ENCODE data around the gene TTC6.

TTC6 gene

DNA sequence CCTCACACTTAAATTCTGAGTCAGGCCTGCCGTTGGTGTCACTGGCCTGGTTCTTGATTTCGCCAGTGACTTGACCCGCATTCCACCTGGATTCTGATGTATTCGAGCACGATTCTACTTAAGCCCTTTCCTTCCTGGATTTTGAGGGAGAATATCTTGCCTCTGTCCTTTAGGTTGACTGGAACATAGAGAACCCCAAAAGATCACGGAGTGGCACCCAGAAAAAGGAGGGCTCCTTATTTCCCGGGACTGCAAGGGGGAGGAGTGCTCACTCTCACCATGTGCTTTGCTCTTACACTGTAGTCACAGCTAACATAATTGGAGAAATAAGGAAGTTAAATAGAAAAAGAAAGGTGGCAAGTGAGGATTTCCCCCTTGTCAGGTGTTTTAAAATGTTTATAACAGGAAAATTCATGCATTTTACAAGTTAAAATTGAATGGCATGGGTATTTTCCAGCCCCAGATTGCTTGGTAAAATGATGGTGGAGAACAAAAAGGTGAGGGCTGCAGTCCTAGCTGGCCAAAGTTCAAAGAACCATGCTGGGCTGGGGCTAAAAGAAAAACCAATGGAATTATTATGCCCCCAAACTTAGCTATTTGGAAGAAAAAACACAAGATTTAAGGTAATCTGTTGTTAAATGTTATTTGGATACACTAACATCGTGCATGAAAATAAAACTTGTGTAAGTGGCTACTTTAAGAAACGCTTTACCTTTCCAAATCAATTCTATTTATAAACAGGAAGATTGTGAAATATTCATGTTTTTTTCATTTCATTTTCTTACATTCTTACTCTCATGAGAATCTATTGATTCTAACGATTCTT lies 9.2 kb upstream of the TTC6 start:
- H3K27me3 ChIP-seq (ENCODE audit: control insufficient read depth, insufficient read depth, low read length) = peaks cover 63% of the 10 kb centered on the region

DNA sequence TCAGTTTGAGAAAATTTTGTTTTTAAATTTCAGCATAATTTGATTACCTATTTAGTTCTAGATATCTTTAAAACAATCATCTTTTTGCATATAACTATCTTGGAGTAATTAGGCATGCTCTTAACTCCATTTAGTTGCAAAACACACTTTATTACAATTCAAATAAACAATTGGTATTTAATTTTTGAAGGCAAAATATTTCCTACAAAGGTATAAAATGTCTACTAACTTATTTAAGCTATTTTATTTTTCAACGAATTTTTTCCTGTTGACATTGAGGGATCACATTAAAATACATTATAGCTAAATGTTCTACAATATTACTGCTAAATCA lies 8.7 kb upstream of the TTC6 start:
- DNase-seq (ENCODE audit: low read depth, low spot score) = no peak
- H3K36me3 ChIP-seq (ENCODE audit: control insufficient read depth, insufficient read depth, low read length) = no peaks in the 10 kb centered on the region
- no CpG with 5 or more reads among the region's 1 CpG for WGBS (ENCODE audit: insufficient coverage, insufficient read length)
- H3K27me3 ChIP-seq (ENCODE audit: control insufficient read depth, insufficient read depth, low read length) = peaks cover 63% of the 10 kb centered on the region
- no peaks in the 10 kb centered on the region; the same call in 1 of the 2 replicates for H3K4me1 ChIP-seq (ENCODE audit: control insufficient read depth, insufficient read depth, low read length)
- no peak overlapping the region for H3K27ac ChIP-seq (ENCODE audit: low read length)
- no peaks in the 10 kb centered on the region for H3K9me3 ChIP-seq (ENCODE audit: control insufficient read depth, insufficient read depth, low read length)
- no peak overlapping the region for H3K4me3 ChIP-seq (ENCODE audit: low read length)

More for the DNA sequence above, 9.2 kb upstream of the TTC6 start:
- DNase-seq (ENCODE audit: low read depth, low spot score) = no peak
- Histone ChIP-seq H3K36me3 (ENCODE audit: control insufficient read depth, insufficient read depth, low read length) (no peaks in the 10 kb centered on the region), H3K4me3 (ENCODE audit: low read length) (no peak overlapping the region), H3K4me1 (ENCODE audit: control insufficient read depth, insufficient read depth, low read length) (no peaks in the 10 kb centered on the region; the same call in 1 of the 2 replicates), H3K9me3 (ENCODE audit: control insufficient read depth, insufficient read depth, low read length) (no peaks in the 10 kb centered on the region), H3K27ac (ENCODE audit: low read length) (no peak overlapping the region)
- no CpG with 5 or more reads among the region's 10 CpGs for WGBS (ENCODE audit: insufficient coverage, insufficient read length)

DNA sequence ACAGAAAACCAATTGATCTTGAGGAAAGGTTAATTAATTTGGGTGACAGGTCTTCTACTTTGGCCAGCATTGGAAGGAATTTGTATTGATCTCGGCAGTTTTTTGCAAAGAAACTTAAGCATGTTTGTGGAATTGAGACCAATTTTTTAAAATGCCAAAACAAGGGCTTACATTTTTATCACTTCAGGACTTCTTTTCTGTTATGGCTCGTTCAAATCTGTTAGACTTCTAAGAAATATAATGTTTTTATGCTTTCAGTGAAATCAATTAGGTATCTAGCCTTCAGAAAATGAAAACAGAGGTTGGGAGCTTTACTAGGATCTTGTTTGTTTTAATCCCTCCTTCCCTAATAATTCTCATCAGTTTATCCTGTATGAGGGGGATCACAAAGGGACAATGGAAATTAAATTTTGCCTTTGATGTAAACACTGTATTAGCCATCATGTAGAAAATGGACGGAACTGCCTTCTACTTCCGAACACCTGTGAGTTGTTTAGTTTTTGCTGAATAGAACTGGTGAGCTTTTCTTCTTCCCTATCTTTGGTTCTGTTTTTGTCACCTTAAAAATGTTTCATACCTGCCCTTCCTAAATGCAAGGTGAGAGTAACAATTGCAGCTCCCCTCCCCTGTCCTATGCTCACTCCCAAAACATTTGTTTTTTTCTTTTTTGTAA lies 8.2 kb upstream of the TTC6 start:
- H3K27ac ChIP-seq (ENCODE audit: low read length) = no peak overlapping the region
- no peak for DNase-seq (ENCODE audit: low read depth, low spot score)
- H3K4me3 ChIP-seq (ENCODE audit: low read length) = no peak overlapping the region; the same call in 1 of the 2 replicates
- H3K27me3 ChIP-seq (ENCODE audit: control insufficient read depth, insufficient read depth, low read length) = peaks cover 66% of the 10 kb centered on the region
- no peaks in the 10 kb centered on the region for H3K9me3 ChIP-seq (ENCODE audit: control insufficient read depth, insufficient read depth, low read length)
- no CpG with 5 or more reads among the region's 4 CpGs for WGBS (ENCODE audit: insufficient coverage, insufficient read length)
- no peaks in the 10 kb centered on the region; the same call in 1 of the 2 replicates for H3K4me1 ChIP-seq (ENCODE audit: control insufficient read depth, insufficient read depth, low read length)
- no peaks in the 10 kb centered on the region for H3K36me3 ChIP-seq (ENCODE audit: control insufficient read depth, insufficient read depth, low read length)

DNA sequence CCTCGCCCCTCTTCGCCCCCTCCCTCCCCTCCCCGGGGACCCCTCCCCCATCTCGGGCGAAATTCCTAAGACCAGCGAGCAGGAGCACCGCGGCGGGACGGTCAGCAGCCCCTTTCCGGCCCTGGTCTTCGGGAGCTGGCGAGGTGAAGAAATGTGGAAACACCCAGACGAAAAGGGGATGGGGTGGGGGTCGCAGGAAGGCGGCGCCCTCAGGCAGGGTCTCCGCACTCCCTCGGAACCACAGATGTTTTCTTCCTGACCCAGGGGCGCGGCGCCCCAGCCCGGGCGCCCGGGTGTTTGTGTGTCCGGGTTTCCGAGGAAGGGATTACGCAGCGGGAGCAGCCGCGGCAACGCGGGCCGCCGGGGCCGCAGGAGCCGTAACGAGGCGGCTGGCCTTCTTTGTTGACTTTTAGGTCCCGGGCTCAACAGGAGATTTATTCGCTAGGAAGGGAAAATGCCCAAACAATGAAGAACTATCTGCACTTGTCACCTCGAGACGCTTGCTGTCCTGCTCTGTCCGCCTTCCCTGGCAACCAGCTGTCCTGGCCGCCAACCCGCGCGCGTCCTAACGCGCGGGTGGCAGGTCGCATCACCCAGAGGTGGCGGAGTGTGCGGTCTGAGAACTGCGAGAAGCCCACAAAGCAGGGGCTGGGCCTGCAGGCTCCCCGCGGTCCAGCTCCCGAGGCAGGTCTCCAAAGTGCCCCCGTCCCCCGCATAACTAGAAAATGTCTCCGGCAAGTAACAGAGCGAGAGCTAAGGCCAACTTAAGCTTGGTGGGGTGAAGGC lies 7.4 kb upstream of the TTC6 start:
- Histone ChIP-seq H3K27me3 (ENCODE audit: control insufficient read depth, insufficient read depth, low read length) (peaks cover 66% of the 10 kb centered on the region), H3K9me3 (ENCODE audit: control insufficient read depth, insufficient read depth, low read length) (no peaks in the 10 kb centered on the region), H3K27ac (ENCODE audit: low read length) (no peak overlapping the region), H3K36me3 (ENCODE audit: control insufficient read depth, insufficient read depth, low read length) (no peaks in the 10 kb centered on the region), H3K4me3 (ENCODE audit: low read length) (peak overlapping the region; percentile 26; the same call in 1 of the 2 replicates), H3K4me1 (ENCODE audit: control insufficient read depth, insufficient read depth, low read length) (peaks cover 1% of the 10 kb centered on the region; the same call in 1 of the 2 replicates)
- no CpG with 5 or more reads among the region's 63 CpGs for WGBS (ENCODE audit: insufficient coverage, insufficient read length)
- DNase-seq (ENCODE audit: low read depth, low spot score) = no peak

DNA sequence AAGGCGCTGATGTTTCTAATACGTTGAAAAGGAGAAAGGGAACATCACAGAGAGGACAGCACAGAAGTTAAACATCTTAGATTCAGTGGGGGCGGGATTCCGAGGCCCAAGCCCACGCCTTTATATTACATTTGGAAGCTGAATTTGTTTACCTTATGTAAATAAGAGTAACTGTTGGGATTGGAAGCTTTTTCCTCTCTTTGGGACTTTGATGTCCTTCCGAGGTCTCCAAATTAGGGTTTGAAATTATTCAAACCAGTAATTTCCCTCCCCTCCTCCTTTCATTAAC lies 6.8 kb upstream of the TTC6 start:
- no peaks in the 10 kb centered on the region for H3K9me3 ChIP-seq (ENCODE audit: control insufficient read depth, insufficient read depth, low read length)
- H3K4me1 ChIP-seq (ENCODE audit: control insufficient read depth, insufficient read depth, low read length) = peaks cover 1% of the 10 kb centered on the region; the same call in 1 of the 2 replicates
- no peaks in the 10 kb centered on the region for H3K36me3 ChIP-seq (ENCODE audit: control insufficient read depth, insufficient read depth, low read length)
- peaks cover 66% of the 10 kb centered on the region for H3K27me3 ChIP-seq (ENCODE audit: control insufficient read depth, insufficient read depth, low read length)
- H3K27ac ChIP-seq (ENCODE audit: low read length) = no peak overlapping the region
- DNase-seq (ENCODE audit: low read depth, low spot score) = no peak
- WGBS (ENCODE audit: insufficient coverage, insufficient read length) = no CpG with 5 or more reads among the region's 6 CpGs
- no peak overlapping the region; the same call in 1 of the 2 replicates for H3K4me3 ChIP-seq (ENCODE audit: low read length)

DNA sequence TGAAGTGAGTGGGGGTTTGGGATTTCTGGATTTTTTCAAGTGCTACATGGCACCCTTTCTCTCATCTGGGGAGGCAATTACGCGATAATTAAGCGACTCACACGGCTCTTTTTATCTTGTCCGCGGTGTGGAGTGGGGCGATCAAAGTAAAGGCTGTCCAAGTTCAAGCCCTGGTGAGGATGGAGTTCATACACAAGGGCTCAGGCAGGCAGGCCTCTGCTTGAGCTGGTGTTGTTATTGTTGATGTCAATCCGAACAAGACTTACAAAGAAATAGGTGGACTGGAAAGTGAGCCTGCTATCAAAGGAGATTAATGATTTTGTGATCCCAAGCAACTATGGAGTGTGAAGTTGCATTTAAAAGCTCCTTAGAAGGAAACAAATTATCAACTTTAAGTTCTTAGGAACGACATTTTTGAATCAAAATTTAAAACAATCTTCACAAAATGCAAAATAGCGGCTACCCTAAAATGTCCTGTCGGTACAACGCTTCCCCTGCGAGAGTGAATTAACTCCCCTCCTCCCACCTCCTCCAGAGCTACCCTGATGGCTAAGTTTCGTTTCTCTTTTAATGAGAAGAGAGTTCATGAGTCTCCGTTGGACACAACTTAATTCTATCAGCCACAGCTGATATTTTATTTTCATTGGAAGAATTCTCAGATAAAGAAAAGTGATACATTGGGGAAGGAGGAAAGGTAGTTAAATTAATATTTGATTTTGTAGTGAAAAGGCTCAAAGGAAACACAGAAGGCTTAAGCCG lies 6.3 kb upstream of the TTC6 start:
- no CpG with 5 or more reads among the region's 16 CpGs for WGBS (ENCODE audit: insufficient coverage, insufficient read length)
- H3K9me3 ChIP-seq (ENCODE audit: control insufficient read depth, insufficient read depth, low read length) = no peaks in the 10 kb centered on the region
- H3K27me3 ChIP-seq (ENCODE audit: control insufficient read depth, insufficient read depth, low read length) = peaks cover 64% of the 10 kb centered on the region
- no peak for DNase-seq (ENCODE audit: low read depth, low spot score)
- peaks cover 1% of the 10 kb centered on the region; the same call in 1 of the 2 replicates for H3K4me1 ChIP-seq (ENCODE audit: control insufficient read depth, insufficient read depth, low read length)
- no peak overlapping the region for H3K4me3 ChIP-seq (ENCODE audit: low read length)
- no peak overlapping the region for H3K27ac ChIP-seq (ENCODE audit: low read length)
- no peaks in the 10 kb centered on the region for H3K36me3 ChIP-seq (ENCODE audit: control insufficient read depth, insufficient read depth, low read length)

DNA sequence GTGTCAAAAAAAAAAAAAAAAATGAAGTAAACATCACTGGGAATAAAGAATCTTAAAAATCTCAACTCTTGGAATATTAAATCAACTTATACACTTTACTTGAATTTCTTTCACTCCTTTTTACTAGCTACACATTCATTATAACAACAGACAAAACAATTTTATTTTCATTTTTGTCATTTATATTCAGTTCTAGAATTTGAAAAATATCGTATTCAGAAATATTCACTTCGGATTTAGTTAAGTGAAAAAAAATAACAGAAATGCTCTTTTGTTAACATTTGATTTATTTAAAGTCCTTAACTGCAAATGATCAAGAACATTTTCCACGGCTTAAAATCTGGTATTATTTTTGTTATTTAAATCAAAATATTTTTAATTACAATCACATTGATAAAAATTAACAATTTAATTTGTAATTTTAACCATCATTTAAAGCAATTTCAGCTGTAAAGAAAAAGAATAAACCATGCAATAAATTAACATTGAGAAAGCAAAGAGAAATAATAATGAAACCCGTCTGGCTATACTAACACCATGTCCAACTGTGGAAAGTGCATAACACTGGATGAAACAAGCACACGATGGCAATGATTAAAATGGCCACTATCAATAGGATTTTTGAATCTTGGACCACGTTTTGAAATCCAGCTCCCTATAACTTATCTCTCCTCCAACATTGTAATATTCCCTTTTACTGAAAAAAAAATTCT lies 5.6 kb upstream of the TTC6 start:
- no peak for DNase-seq (ENCODE audit: low read depth, low spot score)
- Histone ChIP-seq H3K4me1 (ENCODE audit: control insufficient read depth, insufficient read depth, low read length) (peaks cover 1% of the 10 kb centered on the region; the same call in 1 of the 2 replicates), H3K27ac (ENCODE audit: low read length) (no peak overlapping the region), H3K27me3 (ENCODE audit: control insufficient read depth, insufficient read depth, low read length) (peaks cover 61% of the 10 kb centered on the region), H3K9me3 (ENCODE audit: control insufficient read depth, insufficient read depth, low read length) (no peaks in the 10 kb centered on the region), H3K36me3 (ENCODE audit: control insufficient read depth, insufficient read depth, low read length) (no peaks in the 10 kb centered on the region), H3K4me3 (ENCODE audit: low read length) (no peak overlapping the region)
- no CpG with 5 or more reads among the region's 6 CpGs for WGBS (ENCODE audit: insufficient coverage, insufficient read length)

DNA sequence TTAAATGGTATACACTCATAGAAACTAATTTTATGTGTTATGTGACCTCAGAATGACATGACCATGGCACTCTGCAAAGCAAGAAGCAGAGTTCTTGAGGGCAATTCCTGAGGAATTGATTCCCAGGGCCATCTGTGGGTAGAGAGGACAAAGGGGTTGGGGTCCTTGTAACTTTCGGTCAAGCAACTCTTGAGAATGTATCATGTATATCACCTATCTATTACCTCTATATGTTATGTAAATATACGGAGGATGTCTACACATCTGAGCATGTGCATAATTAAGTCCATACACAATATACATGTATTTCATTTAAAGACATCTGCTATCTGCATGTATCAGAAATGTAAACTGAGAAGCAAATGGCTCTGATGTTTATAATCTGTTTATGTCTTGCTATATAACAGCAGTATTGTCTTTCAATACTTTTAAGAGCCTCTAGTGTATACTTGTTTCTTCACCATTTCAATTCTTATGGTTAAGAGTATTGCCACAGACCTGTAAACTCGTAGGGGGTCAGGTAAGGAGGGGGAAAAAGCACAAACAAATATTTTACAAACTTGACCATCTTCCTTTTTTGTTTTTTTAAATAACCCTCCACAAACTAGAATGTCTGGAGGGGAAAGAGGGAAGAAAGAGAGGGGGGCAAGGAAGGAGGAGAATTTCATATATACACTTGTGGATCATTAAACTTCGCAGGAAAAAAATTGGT lies 4.8 kb upstream of the TTC6 start:
- no peak overlapping the region for H3K4me3 ChIP-seq (ENCODE audit: low read length)
- H3K27me3 ChIP-seq (ENCODE audit: control insufficient read depth, insufficient read depth, low read length) = peaks cover 58% of the 10 kb centered on the region
- no peaks in the 10 kb centered on the region for H3K36me3 ChIP-seq (ENCODE audit: control insufficient read depth, insufficient read depth, low read length)
- H3K4me1 ChIP-seq (ENCODE audit: control insufficient read depth, insufficient read depth, low read length) = peaks cover 1% of the 10 kb centered on the region; the same call in 1 of the 2 replicates
- no peak for DNase-seq (ENCODE audit: low read depth, low spot score)
- WGBS (ENCODE audit: insufficient coverage, insufficient read length) = no CpG with 5 or more reads among the region's 4 CpGs
- H3K27ac ChIP-seq (ENCODE audit: low read length) = no peak overlapping the region
- H3K9me3 ChIP-seq (ENCODE audit: control insufficient read depth, insufficient read depth, low read length) = no peaks in the 10 kb centered on the region

DNA sequence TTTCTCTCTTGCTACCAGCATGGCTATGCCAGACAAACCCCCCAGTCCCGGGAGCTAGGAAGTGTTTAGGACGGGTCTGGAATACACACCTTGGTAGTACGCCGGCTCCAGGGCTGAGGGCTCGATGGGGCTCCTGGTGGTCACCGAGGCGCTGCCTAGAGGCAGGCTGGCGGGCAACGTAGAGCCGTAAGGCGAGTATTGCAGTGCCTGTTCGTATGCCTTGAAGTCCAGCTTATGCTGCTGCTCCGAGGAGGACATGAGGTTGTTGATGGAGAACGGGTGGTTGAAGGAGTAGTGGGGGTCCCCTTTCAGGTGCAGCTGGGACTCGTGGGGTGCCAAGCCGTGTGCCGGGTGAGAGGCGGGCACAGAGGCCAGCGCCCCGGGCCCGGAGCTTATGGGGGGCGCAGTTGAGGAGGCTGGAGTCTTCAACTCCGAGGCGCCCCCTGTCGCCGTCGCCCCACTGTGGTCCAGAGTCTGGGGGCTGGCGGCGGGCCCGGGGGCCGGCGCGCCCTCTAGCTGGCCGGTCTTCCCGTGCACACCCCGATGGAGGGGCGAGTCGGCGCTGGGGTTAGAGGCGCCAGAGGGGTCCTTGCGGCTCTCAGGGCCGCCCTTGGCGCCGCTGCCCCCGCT lies 4.0 kb upstream of the TTC6 start:
- H3K27me3 ChIP-seq (ENCODE audit: control insufficient read depth, insufficient read depth, low read length) = peaks cover 58% of the 10 kb centered on the region
- no peak overlapping the region for H3K27ac ChIP-seq (ENCODE audit: low read length)
- H3K9me3 ChIP-seq (ENCODE audit: control insufficient read depth, insufficient read depth, low read length) = no peaks in the 10 kb centered on the region
- peak overlapping the region; percentile 17; the same call in 1 of the 2 replicates for H3K4me3 ChIP-seq (ENCODE audit: low read length)
- no peak for DNase-seq (ENCODE audit: low read depth, low spot score)
- no peaks in the 10 kb centered on the region for H3K36me3 ChIP-seq (ENCODE audit: control insufficient read depth, insufficient read depth, low read length)
- WGBS (ENCODE audit: insufficient coverage, insufficient read length) = no CpG with 5 or more reads among the region's 45 CpGs
- H3K4me1 ChIP-seq (ENCODE audit: control insufficient read depth, insufficient read depth, low read length) = peaks cover 1% of the 10 kb centered on the region; the same call in 1 of the 2 replicates

All from iPS DF 6.9 (cell line).